Measurements from ENCODE around the gene POLRMT. TPM values are rescaled to one million over a fixed set of nuclear protein-coding genes. Genes with fewer than 3 reads are reported as not detected.
"Not testable (repeated sequence)": the region's sequence is repeated elsewhere in the genome, so short reads cannot be mapped to it uniquely, and the experiment has no call there.

Gene POLRMT
- total RNA-seq, 1 donor from 2014 or later: 15.6 TPM

- DNase-seq: peak; percentile 23
Observed at GRCh38 chr19:610801-611480, 22.4 kb downstream of the POLRMT start.

GRCh38 chr19:610071-610800 is 23.1 kb downstream of the POLRMT start:
- DNase-seq: no peak

GRCh38 chr19:609004-609346 is 24.4 kb downstream of the POLRMT start:
- DNase-seq: no peak

- DNase-seq: no peak
Observed at GRCh38 chr19:608155-609003, 25.0 kb downstream of the POLRMT start.

- DNase-seq: no peak
Observed at GRCh38 chr19:607301-608154, 25.8 kb downstream of the POLRMT start.

- DNase-seq: not testable (repeated sequence)
Observed at GRCh38 chr19:605061-605971, 28.0 kb downstream of the POLRMT start.

- no peak for DNase-seq
Observed at GRCh38 chr19:604355-604754, 29.0 kb downstream of the POLRMT start.

GRCh38 chr19:603779-604178 is 29.6 kb downstream of the POLRMT start:
- DNase-seq: not testable (repeated sequence)

- DNase-seq: not testable (repeated sequence)
Observed at GRCh38 chr19:603302-603639, 30.1 kb downstream of the POLRMT start.

- no peak for DNase-seq
Observed at GRCh38 chr19:602391-603301, 30.7 kb downstream of the POLRMT start.

GRCh38 chr19:601790-602189 is 31.5 kb downstream of the POLRMT start:
- DNase-seq: no peak

- no peak for DNase-seq
Observed at GRCh38 chr19:601310-601709, 32.0 kb downstream of the POLRMT start.

GRCh38 chr19:597406-598315 is 35.7 kb downstream of the POLRMT start:
- no peak for DNase-seq

GRCh38 chr19:596263-596655 is 37.1 kb downstream of the POLRMT start:
- no peak for DNase-seq

- no peak for DNase-seq
Observed at GRCh38 chr19:595326-596262, 37.7 kb downstream of the POLRMT start.

GRCh38 chr19:594265-594870 is 39.0 kb downstream of the POLRMT start:
- no peak for DNase-seq

- DNase-seq: no peak
Observed at GRCh38 chr19:593505-593904, 39.8 kb downstream of the POLRMT start.

Data from skin of body (tissue), 2 donors.